ENCODE data around the gene BAIAP2L1. TPM values are rescaled to one million over a fixed set of nuclear protein-coding genes. Genes with fewer than 3 reads are reported as not detected.

BAIAP2L1 gene
- total and polyA plus RNA-seq, 2 of the 8 experiments (the other 6 are each of a cell fraction or from before 2014, with no cell fraction given): 19.2 to 42.9 TPM

DNA sequence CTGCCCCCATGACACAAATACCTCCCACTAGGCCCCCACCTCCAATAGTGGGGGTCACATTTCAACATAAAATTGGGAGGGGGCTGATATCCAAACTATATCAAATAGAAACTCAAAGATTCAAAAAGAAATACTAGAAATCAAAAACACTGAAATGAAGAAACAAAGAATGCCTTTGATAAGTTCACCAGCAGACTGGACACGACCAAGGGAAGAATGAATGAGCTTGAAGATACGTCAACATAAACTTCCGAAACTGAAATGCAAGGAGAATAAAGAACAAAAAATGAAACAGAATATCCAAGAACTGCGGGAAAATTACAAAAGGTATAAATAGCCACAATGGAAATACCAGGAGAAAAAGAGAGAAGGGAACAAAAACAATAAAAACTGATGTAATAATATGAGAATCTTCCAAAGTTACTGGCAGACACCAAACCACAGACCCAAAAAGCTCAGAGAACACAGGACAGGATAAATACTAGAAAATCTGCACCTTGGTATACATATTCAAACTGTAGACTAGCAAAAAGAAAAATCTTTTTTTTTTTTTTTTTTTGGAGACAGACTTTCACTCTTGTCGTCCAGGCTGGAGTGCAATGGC is 69.9 kb downstream of the BAIAP2L1 start:
- no peak overlapping the region for H2BK120ac ChIP-seq (replicated peaks; ENCODE audit: low read depth, low read length)
- no peak overlapping the region for H2BK5ac ChIP-seq (ENCODE audit: low read depth, low read length)
- H3K9me3 ChIP-seq (ENCODE audit: insufficient read depth in 2 of 2, low read depth in 1 of 2, low read length in 1 of 2): 0 out of 4 replicates have a peak, but pooled peaks cover 0 to 3% of the 10 kb centered on the region in 2 experiments
- H3K4me2 ChIP-seq (ENCODE audit: insufficient read depth in 1 of 2, low read depth in 2 of 2, low read length in 2 of 2): no peak overlapping the region
- no peak overlapping the region for H3K9ac ChIP-seq (replicated peaks in 1 of 4; ENCODE audit: extremely low read depth in 1 of 4, low read depth in 3 of 4, low read length in 3 of 4)
- no peaks in the 10 kb centered on the region for H3K4me1 ChIP-seq (replicated peaks in 1 of 4; ENCODE audit: control insufficient read depth in 3 of 4, insufficient read depth in 4 of 4, low read length in 3 of 4)
- H3K79me1 ChIP-seq (ENCODE audit: low read depth, low read length): peaks cover 3% of the 10 kb centered on the region
- H2BK20ac ChIP-seq (ENCODE audit: low read length): no peak overlapping the region
- no peak for DNase-seq (ENCODE audit: low read depth in 1 of 2, low spot score in 2 of 2)
- no peak overlapping the region for H3K14ac ChIP-seq (ENCODE audit: insufficient read length)
- FAIRE-seq: no peak
- no peak overlapping the region for H3K23ac ChIP-seq (ENCODE audit: insufficient read length)
- H4K91ac ChIP-seq (replicated peaks; ENCODE audit: insufficient read length, low read length): no peak overlapping the region
- ChIA-PET CTCF (ENCODE audit: partially characterized antibody) (no interaction called here), POLR2A (ENCODE audit: partially characterized antibody) (no interaction called here)
- H3K36me3 ChIP-seq (ENCODE audit: control insufficient read depth in 2 of 4, insufficient read depth in 4 of 4, low read length in 3 of 4): no peaks in the 10 kb centered on the region; a peak in 2 of 8 replicates
- no peak overlapping the region for H3K4ac ChIP-seq (replicated peaks; ENCODE audit: insufficient read length, low read depth, low read length)
- peaks cover 0 to 4% of the 10 kb centered on the region in 2 experiments for H4K20me1 ChIP-seq (replicated peaks in 1 of 2; ENCODE audit: control insufficient read depth in 1 of 2, insufficient read depth in 2 of 2, low read length in 2 of 2)
- no peak overlapping the region for H3K4me3 ChIP-seq (ENCODE audit: extremely low read depth in 1 of 4, insufficient read depth in 2 of 4, low read depth in 3 of 4, low read length in 4 of 4)
- 93% methylated on average over 4 of the region's 5 CpGs; no CpG with 5 or more reads in 1 of the 2 experiments for WGBS, 2 experiments (ENCODE audit: extremely low coverage in 1 of 2, insufficient coverage in 1 of 2, insufficient read length in 1 of 2, insufficient replicate concordance in 2 of 2, low coverage in 1 of 2, low lambda C conversion rate in 2 of 2, missing lambda C conversion rate in 1 of 2)
- no peak overlapping the region for H2BK15ac ChIP-seq (ENCODE audit: low read length)
- H3K23me2 ChIP-seq (ENCODE audit: low read depth, low read length): no peaks in the 10 kb centered on the region
- no peak overlapping the region for H3K56ac ChIP-seq (replicated peaks; ENCODE audit: insufficient read length, low read depth, low read length)
- no peaks in the 10 kb centered on the region for H3K27me3 ChIP-seq (replicated peaks in 1 of 4; ENCODE audit: control insufficient read depth in 3 of 4, extremely low read depth in 1 of 4, insufficient read depth in 3 of 4, low read length in 3 of 4)
- no peak overlapping the region for H2AFZ ChIP-seq (ENCODE audit: low read length)
- no peak overlapping the region for H4K5ac ChIP-seq (ENCODE audit: insufficient read length, low read depth, low read length)
- no peak overlapping the region for H3K27ac ChIP-seq (ENCODE audit: low read depth, low read length)
- peaks cover 0 to 26% of the 10 kb centered on the region in 2 experiments; a peak in 2 of 4 replicates for H3K79me2 ChIP-seq (ENCODE audit: control insufficient read depth in 1 of 2, insufficient read depth in 2 of 2, low read length in 2 of 2)
- no peak overlapping the region for H4K8ac ChIP-seq (ENCODE audit: extremely low read depth, insufficient read depth, low read length)
- H3K18ac ChIP-seq (ENCODE audit: extremely low read depth, low read length): no peak overlapping the region
- no peak overlapping the region for H2AK5ac ChIP-seq (ENCODE audit: low read depth, low read length)
- no peak overlapping the region for H2BK12ac ChIP-seq (ENCODE audit: low read depth, low read length)
- TF ChIP-seq, protein P1, sequence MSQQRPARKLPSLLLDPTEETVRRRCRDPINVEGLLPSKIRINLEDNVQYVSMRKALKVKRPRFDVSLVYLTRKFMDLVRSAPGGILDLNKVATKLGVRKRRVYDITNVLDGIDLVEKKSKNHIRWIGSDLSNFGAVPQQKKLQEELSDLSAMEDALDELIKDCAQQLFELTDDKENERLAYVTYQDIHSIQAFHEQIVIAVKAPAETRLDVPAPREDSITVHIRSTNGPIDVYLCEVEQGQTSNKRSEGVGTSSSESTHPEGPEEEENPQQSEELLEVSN (IDR thresholded peaks at IDR 0.05): no peak
- TF ChIP-seq POLR2AphosphoS5 (IDR thresholded peaks at IDR 0.05; ENCODE audit: low read depth, low read length) (no peak), RAD21 (IDR thresholded peaks at IDR 0.05 in 1 of 2, conservative IDR thresholded peaks at IDR 0.05 in 1 of 2; ENCODE audit: low read depth in 2 of 2, low read length in 2 of 2) (no peak), SP1 (IDR thresholded peaks at IDR 0.05; ENCODE audit: low read depth, low read length) (no peak), RFX5 (IDR thresholded peaks at IDR 0.05; ENCODE audit: borderline replicate concordance, low read depth, low read length) (no peak), CBX5 (IDR thresholded peaks at IDR 0.05; ENCODE audit: low read depth, low read length) (no peak), MAX (IDR thresholded peaks at IDR 0.05) (no peak), MAFK (IDR thresholded peaks at IDR 0.05; ENCODE audit: low read depth, low read length) (no peak), EP300 (IDR thresholded peaks at IDR 0.05; ENCODE audit: borderline replicate concordance in 1 of 2, low read depth in 2 of 2, low read length in 2 of 2) (no peak), POLR2A (IDR thresholded peaks at IDR 0.05; ENCODE audit: control extremely low read depth in 1 of 2, low read depth in 2 of 2, low read length in 2 of 2) (no peak), NRF1 (IDR thresholded peaks at IDR 0.05; ENCODE audit: low read depth, low read length) (no peak), TCF12 (IDR thresholded peaks at IDR 0.05; ENCODE audit: low read depth, low read length) (no peak), SP2 (IDR thresholded peaks at IDR 0.05; ENCODE audit: low read length) (no peak), CHD2 (IDR thresholded peaks at IDR 0.05; ENCODE audit: low read length) (no peak)
